PC-9 (cell line): ENCODE results near the gene DDOST.
A peak's percentile ranks its signal among the peaks of the same experiment; 100 is the strongest.

ENCODE experiments used
- CTCF ChIP-seq: fragments of 200-600 bp; sonication (generic); conservative IDR thresholded peaks from 2 replicates; pipeline ENCODE4 v1.6.1; 2017; ENCODE audit warnings: mixed run types, antibody characterized with exemption, mild to moderate bottlenecking, moderate library complexity
- EZH2 ChIP-seq: fragments of 200-600 bp; sonication (generic); IDR thresholded peaks from 2 replicates; pipeline ENCODE4 v1.8.0; 2017; ENCODE audit warnings: antibody characterized with exemption, low read depth

- TF ChIP-seq CTCF (peak; percentile 91), EZH2 (no peak)
These were observed 27.7 kb downstream of the DDOST start, which contains the start of gene PINK1 for GRCh38 chr1:20633190-20634064.
